Globus pallidus (tissue), 1 donor: Measurements from ENCODE around the gene NDUFC2.
"Not testable (repeated sequence)": the region's sequence is repeated elsewhere in the genome, so short reads cannot be mapped to it uniquely, and the experiment has no call there.

Source experiments
- DNase-seq: peaks from one replicate; pipeline ENCODE4 v3.0.0-alpha.2; 2015; ENCODE audit warnings: low spot score

Gene NDUFC2

GRCh38 chr11:78079232-78080083, at the start of gene NDUFC2:
Gene NDUFC2, minus strand, starts transcription at chr11:78079862. Its CDS starts 118 bp downstream, at chr11:78079744.
- DNase-seq: peak; percentile 78

DNA sequence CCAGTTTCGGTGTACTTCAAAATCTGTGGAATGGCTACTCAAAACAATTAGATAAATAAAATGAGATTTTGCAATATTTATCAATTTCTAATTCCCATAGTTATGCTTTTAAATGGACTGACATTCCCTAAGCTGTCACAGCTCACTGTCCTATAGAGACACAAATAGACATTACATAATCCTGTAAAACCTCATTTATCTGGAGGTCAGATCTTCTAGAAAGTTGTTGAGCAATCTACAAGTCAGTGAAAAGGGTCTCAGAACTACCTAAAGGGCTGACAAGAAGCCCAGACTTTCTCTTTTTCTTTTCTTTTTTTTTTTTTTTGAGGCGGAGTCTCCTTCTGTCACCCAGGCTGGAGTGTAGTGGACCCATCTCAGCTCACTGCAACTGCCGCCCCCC, 47.7 kb upstream of the NDUFC2 start:
- DNase-seq: no peak

DNA sequence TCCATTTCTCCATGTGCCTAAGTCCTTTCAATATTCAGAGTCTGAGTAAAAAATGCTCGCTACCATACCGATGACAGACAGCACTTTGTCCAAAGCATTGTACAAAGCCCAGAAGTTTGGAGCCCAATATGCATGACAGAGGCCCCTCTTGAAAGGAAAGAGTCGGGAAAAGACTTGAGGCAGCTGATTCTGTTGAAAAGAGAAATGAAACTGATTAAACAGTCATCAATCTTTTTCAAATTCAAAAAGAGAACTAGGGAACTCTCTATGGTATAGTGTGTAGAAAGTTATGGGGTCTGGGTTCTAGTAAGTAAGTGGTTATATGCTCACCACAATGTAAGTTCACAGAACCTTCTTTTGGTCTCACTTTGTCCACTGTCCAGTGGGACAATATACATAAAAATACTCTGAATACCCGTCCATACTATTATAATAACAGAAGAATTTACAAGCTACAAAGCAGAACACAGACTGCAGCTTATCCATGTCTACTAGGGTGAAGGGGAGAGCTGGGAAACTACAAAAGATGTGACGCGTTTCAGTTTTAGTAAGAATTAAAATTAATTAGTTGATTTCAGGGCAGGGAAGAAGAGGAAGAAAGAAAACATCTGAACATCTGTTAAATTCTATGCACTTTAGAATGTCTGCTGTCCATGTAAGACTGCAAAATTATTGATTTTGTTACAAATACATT, 33.1 kb upstream of the NDUFC2 start:
- no peak for DNase-seq

DNA sequence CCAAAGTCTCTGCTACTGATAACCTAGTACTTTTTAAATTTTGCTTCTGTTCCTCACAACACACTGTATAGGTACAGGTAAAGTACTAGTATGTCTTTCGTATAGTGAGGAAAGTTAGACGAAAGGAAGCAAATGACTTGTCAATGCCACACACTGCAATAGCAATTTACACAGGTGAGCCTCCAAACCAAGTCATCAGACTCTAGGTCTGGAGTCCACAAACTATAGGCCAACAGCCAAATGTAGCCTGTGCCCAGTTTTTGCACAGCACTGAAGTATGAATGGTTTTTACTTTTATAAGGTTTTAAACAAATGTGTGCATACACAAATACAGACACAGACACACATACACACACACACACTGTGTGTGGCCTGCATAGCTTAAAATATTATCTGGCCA, 31.6 kb upstream of the NDUFC2 start:
- no peak for DNase-seq

DNA sequence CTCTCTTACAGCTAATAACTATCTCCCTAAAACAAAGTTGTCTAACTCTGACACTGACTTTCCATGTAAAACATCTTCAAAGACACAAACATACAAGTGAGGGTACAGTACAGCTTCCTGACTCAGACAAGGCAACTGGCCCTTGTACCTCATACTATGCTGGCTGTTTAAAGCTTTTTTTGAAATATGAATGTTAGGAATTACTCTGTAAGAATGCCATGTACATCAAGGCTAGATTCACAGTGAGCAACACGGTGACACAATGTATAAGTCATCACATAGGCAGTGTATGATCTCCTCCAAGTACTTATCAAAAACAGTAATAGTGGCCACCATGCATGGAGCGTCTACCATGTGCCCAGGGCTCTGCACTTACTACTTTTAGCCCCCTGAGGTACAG, 31.2 kb upstream of the NDUFC2 start:
- DNase-seq: no peak

DNA sequence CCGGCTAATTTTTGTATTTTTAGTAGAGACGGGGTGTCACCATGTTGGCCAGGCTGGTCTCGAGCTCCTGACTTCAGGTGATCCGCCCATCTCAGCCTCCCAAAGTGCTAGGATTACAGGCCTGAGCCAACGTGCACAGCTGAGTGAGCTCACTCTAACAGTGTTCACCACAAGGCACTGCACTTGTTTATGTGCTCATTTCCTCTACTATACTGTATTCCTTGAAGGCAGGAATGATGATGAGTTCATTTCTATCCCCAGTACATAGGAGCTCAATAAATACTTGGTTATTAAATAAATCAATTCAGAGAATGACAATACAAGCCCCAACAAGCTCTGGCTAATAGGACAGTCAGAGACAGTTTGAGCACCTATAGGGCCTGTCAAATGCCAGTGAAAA, 30.7 kb upstream of the NDUFC2 start:
- no peak for DNase-seq

- DNase-seq: no peak
These were observed 29.7 kb upstream of the NDUFC2 start for GRCh38 chr11:78109081-78110015.

DNA sequence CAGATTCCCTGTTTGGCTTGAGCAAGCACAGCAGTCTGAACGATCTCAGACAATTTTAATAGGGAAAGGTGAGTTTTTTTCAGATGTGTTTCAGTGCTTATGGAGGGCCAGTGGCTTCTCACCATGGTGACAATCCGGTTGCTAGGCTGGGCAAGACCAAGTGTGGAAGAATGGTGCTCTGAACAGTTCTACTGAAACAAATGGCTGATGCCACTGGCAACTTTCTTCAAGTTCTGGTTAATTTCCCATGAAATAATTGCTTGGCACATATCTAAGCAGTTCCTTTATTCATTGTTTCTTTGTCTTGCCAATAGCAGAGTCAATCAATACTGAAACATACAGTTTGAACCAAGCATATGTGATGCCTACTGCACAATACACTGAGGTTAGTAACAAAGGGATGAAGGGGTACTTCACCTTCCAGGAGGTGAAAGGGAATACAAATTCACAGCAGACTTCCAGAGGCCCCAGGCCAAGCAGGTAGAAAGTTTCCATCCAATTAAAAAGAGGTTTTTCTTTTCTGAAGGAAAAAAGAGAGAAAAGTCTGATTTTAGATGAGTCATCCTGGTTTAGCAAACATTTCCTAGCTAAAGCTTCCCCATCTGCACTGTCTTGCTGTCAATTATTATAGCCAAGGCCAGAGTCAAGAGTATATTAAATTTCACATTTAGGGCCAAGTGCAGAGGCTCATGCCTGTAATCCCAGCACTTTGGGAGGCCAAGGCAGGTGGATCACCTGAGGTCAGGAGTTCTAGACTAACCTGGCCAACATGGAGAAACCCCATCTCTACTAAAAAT, 21.2 kb upstream of the NDUFC2 start:
- no peak for DNase-seq

DNA sequence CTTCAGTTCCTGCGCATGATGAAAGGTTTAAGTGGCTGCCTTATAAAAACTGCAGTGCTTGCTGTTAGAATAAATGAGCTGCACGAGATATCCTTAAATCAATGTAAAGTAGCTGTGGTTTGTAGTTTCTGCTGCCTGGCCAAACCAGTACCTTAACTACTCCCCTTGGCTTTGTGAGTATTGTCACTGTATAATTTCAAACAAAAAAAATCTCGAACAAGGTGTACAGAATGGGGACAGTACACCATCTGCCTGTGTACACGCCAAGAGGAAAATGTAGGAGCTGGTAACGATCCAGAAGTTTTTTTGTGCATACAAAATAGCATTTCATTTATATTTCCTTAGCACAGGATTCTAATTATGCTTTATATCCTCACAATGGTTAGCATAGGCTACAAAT, 20.6 kb upstream of the NDUFC2 start:
- DNase-seq: no peak

- no peak for DNase-seq
These were observed 20.0 kb upstream of the NDUFC2 start for GRCh38 chr11:78099666-78100065.

GRCh38 chr11:78097666-78098385, 18.2 kb upstream of the NDUFC2 start:
- DNase-seq: no peak

DNA sequence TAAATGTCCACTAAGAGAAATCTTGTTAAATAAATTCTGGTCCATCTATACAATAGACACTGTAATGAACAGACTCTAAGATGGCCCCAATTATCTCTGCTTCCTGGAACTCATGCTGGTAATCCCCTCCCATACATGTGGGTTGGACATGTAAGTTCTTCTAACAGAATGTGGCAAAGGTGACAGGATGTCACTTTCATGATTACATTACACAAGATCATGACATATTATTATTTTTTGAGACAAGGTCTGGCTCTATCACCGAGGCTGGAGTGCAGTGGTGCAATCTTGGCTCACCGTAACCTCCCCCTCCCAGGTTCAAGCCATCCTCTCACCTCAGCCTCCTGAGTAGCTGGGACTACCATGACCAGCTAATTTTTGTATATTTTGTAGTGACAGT, 14.6 kb upstream of the NDUFC2 start:
- no peak for DNase-seq

- not testable (repeated sequence) for DNase-seq
These were observed 6.9 kb upstream of the NDUFC2 start for GRCh38 chr11:78086521-78087074.

DNA sequence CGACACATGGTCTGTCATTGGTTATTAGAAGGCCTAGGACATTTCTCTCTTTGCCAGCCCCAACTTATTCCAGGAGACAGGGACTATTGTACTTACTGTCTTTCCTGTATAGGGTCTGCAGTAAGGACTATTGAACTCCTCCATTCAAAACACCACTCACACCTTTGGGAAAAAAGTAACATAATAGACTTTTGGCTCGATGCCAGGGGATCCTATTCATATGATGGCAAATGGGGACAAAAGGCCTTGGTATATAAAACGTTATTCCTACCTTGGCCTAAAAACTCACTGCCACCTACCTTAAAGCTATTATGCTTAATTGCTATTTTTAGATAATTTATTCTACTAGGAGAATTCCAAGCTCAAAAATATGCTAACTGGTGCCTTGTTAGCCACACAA, 6.3 kb upstream of the NDUFC2 start:
- no peak for DNase-seq

DNA sequence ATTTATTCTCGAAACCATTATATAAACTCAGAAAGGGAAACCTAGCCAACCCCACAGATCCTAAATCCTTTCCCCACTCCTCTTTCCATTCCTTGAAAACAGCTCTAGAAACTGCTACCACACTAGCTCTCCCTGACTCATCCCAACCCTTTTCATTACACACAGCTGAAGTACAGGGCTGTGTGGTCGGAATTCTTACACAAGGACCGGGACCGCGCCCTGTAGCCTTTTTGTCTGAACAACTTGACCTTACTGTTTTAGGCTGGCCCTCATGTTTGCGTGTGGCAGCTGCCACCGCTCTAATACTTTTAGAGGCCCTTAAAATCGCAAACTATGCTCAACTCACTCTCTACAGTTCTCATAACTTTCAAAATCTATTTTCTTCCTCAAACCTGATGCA, 4.8 kb upstream of the NDUFC2 start:
- not testable (repeated sequence) for DNase-seq

DNA sequence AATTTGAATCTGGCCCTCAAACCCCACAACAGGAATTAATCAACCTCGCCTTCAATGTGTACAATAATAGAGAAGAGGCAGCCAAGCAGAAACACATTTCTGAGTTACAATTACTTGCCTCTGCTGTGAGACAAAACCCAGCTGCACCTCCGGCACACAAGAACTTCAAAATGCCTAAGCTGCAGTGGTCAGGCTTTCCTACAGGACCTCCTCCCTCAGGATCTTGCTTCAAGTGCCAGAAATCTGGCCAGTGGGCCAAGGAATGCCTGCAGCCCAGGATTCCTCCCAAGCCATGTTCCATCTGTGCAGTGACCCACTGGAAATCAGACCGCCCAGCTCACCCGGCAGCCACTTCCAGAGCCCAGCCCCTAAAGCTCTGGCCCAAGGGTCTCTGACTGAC, 3.4 kb upstream of the NDUFC2 start:
- DNase-seq: no peak

DNA sequence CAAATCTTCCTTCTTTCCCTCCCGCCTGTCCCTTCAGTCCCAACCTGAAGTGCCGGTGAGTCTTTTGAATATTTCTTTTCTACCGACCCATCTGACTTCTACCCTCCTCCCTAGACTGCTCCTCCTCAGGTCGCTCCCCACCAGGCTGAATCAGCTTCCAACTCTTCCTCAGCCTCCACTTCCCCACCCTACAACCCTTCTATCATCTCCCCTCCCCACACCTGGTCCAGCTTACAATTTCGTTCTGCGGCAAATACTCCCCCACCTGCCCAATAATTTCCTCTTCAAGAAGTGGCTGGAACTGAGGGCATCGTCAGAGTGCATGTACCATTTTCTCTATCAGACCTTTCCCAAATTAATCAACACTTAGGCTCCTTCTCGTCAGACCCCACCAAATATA, 2.5 kb upstream of the NDUFC2 start:
- no peak for DNase-seq

DNA sequence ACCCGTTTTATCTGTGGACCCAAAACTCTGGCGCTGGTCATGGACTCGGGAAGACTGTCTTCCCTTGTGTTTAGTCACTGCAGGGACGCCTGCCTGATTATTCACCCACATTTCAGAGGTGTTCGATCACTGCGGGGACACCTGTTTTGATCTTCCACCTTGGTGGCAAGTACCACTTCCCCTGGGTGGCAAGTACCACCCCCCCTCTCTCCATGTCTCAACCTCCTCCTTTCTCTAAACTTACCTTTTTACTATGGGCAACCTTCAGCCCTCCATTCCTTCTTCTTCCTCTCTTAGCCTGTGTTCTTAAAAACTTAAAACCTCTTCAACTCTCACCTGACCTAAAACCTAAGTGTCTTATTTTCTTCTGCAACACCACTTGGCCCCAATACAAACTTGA, 1.9 kb upstream of the NDUFC2 start:
- no peak for DNase-seq

GRCh38 chr11:78080818-78081495, 1.3 kb upstream of the NDUFC2 start:
- DNase-seq: no peak
